Epidermal melanocyte (primary cell): ENCODE data around the gene PDE6A.
"Not testable (repeated sequence)": the region's sequence is repeated elsewhere in the genome, so short reads cannot be mapped to it uniquely, and the experiment has no call there.

Source experiments
- DNase-seq: peaks from one replicate; pipeline ENCODE4 v3.0.0; 2011; ENCODE audit warnings: low spot score; ENCODE audit not compliant: insufficient read length

The PDE6A gene

DNA sequence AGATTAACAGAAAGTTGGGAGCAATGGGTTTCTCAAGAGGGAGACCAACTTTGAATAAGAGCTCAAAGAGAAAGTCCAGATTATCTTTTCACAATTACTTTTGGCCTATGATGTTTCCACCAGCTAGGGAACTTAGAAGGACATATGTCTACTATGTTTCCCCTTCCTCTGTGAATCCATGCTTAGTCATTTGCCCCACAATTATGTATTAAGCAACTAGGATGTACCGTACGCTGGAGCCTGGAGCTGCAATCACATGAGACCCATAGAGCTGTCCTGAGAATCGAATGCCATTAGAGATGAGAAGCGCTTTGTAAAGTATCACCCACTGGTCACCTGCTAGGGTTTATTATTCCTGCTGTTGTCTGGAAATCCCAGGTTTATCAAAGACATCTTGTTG lies 78.8 kb downstream of the PDE6A start:
- no peak for DNase-seq

DNA sequence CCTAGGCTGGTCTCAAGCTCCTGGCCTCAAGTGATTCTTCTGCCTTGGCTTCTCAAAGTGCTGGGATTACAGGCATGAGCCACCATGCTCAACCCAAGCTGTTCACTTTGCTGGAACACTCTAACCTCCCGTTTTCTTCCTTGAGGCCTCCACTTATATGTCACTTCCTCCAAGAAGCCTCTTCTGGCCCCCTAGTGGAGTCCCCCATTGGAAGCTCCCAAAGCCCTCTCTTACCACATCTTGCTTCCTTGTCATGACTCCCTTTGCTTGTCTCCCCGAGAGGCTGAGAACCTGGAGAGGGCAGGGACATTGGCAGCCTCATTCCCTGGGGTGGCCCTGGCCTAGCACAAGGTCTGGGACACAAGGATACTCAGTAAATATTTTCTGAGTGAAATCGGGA lies 80.8 kb downstream of the PDE6A start:
- no peak for DNase-seq

DNA sequence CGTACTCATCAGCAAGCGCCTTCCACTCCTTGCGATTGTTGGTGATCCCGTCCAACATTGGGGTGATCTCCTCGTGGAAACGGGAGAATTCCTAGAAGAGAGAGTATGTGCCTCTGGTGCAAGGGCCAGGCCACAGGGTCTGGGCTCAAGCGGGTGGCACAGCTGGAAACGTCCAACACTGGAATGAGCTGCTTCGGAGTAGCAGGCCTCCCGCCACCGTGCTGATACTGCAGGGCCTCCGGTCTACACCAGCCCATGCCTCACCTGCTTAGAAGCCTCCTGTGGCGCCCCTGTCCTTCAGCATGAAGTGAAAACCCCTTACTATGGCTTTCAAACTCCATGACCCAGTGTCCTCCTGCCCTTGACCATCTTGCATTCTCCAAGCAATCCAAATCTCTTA lies 81.4 kb downstream of the PDE6A start:
- no peak for DNase-seq

DNA sequence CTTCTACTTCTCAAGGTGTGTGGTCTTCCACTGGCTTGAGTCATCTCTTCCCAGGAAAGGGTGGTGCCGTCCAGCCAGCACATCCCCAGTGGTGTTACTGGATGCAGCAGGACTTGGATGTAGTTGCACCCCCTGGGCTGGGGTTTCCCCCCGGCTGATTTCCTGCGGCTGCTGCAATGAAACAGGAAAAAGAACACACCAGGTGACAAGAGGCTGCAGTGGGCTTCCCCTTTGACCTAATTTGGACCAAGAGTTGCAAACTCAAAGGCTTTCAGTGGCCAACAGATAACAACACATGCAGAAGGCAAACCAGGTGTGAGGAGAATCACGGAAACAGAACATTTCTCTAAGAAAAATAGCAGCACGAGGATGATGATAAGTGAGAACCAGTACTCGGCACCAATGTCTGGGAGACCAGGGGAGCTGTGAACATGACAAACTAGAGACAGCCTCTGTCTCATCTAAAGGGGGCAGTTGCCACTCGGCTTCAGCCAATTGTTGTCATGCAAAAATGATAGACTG lies 83.7 kb downstream of the PDE6A start:
- DNase-seq = no peak

DNA sequence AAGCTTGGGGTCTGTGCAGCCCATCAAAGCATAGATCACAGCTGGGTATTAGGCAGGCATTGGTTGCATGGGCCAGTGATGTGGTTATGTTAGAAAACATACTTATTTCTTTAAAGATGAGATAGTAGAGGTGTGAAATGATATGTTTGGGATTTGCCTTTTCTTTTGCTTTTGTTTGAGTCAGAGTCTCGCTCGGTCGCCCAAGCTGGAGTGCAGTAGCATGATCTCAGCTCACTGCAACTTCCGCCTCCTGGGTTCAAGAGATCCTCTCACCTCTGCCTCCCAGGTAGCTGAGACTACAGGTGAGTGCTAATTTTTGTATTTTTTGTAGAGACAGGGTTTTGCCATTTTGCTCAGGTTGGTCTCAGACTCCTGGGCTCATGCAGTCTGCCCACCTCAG lies 84.8 kb downstream of the PDE6A start:
- no peak for DNase-seq

DNA sequence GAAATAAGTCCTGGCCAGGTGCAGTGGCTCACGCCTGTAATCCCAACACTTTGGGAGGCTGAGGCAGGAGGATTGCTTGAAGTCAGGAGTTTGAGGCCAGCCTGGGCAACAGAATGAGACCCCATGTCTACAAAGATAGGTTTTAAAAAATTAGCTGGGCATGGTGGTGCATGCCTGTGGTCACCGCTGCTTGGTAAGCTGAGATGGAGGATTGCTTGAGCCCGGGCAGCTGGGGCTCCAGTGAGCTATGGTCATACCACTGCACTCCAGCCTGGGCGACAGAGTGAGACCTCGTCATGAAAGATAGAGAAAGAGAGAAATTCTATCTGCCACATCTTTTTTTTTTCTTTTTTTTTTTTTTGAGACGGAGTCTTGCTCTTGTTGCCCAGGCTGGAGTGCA lies 86.1 kb downstream of the PDE6A start:
- not testable (repeated sequence) for DNase-seq

DNA sequence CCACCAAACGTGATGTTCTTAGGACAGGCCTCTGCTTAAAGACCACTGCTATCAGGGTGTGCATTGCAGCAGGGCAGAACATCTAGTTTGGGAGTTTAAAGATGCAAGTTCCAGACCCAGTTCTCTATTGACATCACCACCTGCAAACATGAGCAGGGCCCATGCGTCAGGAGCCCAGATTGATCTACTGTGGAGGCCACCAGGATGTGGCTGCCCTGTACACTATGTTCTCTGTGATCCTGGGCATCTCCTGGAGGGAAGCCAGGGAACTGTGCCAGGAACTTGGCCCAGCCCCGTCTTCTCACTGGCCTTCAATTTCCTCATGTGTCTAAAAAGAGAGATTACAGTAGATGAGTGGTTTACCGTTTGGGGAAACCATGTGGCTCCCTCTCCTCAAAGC lies 87.1 kb downstream of the PDE6A start:
- DNase-seq = peak; percentile 51

DNA sequence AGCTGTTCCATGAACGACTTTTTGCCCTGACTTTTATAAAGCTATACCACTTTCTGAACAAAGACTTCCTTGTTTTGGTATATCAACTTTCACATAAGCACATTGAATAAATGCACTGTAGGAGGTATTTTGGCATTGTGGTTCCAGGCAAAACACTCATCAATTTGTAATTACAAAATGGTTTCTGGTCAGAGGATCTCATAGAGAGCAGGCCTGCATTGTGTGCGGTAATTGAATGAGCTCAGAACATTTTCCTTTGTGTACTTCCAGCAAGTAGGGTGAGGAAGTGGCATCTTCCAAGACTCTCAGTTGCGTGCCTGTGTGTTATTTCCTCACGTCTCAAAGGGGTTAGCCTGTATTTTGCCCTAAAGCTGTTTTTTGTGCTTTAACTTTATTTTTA lies 89.2 kb downstream of the PDE6A start:
- DNase-seq = peak; percentile 40

DNA sequence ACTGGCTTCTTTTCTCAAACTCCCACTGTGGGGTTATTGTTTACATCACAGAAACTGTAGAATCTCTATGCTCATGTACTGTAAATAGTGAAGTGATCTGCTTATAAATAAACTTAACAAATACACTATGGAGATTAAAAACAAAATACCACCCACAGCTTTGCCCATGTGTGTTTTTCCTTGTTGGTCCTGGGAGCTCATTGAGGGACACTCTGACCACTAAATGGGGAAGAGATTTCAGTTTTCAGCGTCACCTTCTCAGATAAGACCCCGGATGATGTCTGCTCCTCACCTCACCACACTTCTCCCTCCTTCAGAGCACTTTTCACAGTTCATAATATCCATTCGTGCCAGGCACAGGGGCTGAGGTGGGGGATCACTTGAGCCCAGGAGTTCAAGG lies 89.7 kb downstream of the PDE6A start:
- DNase-seq = no peak

DNA sequence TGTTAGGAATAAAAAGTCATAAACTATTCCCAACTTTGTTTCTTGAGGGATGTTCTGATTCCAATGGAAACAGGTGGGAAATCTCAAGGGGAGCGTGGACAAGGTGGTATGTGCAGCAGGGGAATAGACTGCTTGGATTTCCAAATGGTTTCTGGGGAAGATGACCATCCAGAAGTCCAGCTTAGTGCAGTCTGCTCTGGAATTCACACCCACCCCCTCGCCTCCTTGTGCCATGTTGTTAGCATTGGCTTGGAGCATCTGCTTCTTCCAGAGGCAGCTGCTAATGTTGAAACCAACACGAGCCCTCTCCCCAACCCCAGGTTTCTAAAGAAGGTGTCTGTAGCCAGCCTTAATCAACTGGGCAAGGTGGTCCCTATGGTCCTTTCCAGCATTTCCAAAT lies 90.9 kb downstream of the PDE6A start:
- DNase-seq = no peak

DNA sequence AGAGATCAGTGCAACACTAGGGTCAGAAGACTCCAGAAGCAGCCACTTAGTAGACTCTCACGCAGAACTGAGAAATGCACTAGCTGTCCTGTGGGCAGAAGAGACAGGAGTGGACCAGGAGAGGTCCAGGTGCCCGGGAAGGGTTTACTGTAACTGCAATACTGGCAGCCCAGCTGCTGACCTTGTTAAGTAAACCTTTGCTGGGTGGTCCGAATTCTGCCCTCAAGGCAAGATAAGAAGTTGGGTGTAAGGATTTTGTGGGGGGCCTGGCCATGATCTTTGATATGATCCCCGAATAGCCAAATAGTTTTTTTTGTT lies 91.3 kb downstream of the PDE6A start:
- DNase-seq = no peak

DNA sequence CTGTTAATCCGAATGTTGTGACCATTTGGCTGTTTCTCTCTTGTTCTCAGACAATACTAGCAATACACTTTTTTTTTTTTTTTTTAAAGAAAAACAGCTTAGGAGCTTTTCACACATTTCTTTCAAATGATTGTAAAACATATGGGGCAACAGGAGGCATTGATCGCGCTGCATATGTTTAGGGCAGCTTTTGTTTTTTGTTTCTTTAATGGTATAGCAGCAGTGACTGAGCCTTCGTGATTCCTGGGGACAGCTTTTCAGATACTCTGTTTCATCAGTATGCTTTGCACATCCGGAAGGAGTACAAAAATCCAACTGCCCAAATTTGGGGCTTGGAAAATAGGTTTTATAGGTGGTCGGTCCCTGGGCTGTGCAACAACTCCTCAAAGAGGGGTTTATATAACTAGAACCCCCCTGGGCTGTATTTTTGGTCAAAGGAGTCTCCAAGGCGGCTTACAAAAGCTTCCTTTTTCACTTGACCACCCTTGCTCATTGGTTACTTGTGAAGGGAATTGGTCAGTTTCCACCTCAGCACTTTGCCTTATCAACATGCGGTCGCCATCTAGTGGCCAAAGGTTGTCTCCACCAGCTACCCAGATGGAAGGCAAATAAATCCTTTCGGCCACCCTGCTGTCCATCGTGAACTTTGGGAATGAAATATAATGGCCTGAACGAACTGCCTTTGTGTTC lies 91.8 kb downstream of the PDE6A start:
- peak; percentile 90 for DNase-seq

DNA sequence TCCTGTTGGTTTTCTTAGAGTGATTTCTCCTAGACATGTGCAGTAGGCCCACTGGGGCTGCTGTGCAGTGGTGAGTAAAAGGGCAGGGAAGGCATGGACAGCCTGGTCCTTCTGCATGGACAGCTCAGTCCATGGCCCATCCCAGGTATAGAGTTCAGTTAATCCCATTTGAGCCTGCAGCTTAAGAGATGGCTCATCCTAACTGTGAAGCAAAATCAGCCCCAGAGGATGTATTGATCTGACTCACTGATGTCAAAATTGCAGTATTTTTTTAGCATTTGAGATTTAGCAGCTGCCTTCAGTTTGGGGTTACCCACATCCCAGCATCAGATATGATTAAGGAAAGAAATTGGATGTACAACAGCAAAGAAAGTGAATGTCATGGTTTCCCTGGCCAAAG lies 93.4 kb downstream of the PDE6A start:
- no peak for DNase-seq

DNA sequence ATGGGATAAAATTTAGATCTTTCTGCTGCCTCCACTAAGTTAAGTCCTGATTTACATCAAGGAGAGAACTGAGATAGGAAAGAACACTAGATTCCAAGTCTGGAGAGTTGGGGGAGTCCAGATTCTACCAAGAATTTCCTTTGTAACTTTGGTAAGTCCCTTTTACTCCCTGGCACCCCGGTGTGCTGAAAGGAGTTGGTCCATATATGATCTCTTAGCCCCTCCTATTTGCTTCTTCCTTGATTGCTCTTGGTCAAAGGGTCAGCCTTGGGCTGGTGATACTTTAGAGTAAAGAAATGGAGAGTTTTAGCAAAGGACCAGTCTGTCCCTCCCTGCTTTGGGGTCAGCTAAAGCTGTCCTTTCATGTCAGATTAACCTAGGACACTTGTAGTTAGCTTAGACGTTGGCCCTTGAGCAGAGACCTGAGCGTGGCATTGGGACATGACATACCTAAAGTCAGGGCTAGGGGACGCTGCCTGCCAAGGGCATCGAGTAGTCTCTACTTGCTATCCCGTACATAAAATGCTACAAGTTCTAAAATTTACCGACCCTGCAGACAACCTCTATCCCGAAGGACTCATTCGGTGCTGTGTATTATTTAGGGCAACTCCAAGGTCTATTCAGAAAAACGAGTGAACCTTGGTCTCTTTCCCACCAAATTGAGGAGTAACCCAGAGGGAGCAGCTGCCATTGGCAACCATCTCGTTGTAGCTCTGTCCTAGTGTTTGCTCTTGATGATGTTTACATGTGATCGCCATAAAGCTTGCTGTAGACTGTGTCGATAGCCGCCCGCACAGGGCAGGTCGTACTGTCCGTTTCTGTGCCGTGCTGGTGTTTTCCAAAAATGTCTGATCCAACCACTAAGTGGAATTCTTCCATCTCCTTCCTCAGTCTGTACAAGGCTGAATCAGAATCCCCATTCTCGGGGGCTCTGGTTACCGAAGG lies 94.4 kb downstream of the PDE6A start:
- DNase-seq = no peak

DNA sequence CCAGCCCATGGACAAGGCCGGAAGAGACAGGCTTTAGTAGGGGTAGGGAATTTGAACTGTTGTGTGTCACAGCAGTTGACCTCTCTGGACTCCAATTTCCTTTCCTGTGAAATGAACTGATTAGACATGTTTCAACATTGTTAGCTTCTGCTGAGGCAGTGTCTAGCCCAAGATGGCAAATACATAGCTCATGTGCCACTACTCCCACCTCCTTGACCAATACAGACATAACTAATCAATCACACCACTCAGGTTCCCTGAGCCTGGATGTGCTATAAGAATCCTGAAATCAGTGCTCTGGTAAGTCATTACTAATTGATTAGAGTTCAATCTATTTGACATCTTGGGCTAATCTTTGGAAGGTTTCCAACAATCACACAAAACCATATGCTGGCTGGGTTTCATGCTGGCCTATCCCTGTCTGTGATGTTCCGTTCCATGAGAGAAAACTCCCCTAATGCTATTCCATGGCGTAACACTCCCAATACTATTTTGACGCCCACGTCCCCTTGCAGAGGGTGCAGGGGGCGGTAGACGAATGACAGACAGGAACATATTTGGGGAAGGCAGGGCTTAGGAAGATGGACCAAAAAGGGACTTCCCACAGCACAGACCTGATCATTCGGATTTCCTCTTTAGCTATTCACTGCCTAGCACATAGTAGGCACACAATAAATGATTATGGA lies 95.2 kb downstream of the PDE6A start:
- no peak for DNase-seq

DNA sequence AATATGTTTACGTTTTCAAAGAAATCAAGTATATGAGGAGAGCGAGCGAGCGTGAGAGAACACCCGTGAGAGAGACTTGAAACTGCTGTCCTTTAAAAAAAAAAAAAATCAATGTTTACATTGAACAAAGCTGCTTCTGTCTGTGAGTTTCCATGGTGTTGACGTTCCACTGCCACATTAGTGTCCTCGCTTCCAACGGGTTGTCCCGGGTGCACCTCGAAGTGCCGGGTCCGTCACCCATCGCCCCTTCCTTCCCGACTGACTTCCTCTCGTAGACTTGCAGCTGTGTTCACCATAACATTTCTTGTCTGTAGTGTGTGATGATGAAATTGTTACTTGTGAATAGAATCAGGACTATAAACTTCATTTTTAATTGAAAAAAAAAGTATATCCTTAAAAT lies 97.0 kb downstream of the PDE6A start:
- no peak for DNase-seq

DNA sequence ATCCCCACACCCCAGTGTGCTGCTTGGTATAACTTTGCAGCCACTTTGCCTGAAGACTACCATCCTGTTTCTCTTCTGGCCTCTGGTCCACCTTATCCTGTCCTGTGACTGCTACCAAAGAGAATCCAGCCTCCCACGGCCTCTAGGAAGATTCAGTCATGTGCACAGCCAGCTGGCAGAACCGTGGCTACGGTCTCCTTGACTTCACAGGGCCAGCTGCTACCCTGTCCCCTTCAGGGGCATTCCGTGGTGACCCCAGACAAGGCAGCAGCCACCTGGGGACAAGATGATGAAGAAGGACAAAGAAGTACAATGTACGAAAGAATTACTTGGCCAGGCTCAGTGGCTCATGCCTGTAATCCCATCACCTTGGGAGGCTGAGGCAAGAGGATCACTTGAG lies 98.6 kb downstream of the PDE6A start:
- DNase-seq = no peak

DNA sequence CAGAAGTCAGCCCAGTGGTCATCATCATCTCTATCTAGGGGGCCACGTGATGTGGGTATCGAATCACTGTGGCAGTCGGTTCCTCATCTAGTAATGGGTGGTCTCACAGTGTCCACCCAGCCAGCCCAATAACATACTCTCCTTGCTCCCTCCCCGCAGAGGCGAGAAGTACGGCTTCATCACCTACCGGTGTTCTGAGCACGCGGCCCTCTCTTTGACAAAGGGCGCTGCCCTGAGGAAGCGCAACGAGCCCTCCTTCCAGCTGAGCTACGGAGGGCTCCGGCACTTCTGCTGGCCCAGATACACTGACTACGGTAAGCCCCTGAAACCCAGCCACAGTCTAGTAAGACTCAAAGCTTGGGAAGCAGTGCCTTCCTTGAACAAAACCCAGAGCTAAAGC lies 99.0 kb downstream of the PDE6A start:
- no peak for DNase-seq

DNA sequence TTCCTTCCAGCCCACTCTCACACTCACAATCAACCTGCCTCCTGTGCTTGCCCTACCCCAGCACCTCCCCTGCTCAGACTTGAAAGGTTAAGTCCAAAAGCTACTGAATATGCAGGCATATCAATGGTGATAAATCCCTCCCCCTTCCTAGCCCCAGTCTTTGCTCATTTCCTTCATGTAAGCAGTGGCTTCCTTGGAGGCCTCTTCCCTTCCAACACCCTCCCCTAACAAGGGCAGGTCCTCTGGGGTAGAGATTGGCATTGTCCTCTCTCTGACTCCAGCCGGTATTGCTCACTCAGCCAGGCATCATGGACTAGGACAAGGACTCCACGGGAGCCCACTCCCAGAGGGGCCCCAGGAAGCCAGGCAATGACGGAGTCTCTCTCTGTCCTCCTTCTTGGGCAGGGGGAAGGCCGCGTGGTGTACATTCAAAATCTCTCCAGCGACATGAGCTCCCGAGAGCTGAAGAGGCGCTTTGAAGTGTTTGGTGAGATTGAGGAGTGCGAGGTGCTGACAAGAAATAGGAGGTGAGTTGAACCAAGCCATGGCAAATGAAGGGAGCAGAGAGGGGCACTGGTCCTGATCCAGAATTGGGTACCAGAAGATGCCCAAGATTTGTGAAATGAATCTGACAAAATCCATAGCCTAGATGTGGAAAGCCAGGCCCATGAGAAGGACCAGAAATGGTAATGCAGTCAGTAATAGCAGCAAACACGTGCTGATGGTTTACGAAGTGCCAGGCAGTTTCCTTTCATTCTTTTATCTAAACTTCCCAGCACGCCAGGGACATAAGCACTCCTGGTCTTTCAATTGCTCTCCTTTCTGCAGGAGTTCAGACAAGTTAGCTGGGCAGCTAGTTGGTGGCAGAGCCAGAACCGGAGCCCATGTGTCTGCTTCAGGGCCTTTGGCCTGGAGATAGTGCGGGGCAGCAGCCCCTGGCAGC lies 102.5 kb downstream of the PDE6A start:
- DNase-seq = no peak

DNA sequence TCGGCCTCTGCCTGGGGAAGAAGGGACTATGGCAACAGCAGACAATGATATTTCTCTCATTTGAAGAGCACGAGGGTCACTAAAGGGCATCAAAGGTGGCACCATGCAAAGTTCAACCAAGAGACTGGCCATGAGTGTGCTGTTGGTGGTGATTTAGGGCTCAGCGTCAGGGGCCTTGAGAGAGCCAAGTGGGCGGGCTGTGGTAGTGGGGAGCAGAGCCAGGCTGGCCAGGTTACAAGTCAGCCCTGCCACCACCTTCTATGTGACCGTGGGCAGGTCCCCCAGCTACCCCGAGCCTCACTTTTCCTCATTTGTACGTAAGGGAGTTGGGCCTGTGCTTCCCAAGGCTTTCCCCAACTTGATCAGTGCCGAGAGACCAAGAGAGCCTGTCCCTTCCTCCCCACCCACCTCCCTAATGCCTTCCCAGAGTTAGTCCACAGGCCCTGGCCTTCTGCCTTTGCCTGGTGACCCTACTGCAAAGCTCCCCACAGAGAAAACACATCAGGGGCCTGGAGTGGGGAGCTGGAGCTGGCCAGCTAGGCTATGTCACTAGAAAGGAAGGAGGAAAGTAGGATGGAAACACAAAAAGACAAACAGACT lies 104.3 kb downstream of the PDE6A start:
- no peak for DNase-seq

DNA sequence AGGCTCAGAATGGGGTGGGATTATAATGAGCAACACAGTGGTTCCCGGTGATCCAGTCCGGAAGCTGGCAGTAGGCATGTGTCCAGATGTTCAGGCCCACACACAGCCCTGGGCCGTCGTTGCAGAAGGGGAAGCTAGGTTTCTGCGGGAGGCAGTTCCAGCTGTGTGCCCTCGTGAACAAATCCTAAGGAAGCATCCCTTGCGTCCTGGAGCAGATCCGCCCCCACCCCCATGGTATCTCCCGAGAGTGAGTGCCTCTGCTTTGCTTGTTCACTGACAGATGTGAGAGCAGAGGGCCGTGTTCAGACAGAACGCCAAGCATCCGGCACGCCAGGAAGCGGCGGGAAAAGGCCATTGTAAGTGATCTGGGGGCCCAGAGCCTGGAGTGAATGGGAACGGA lies 104.8 kb downstream of the PDE6A start:
- no peak for DNase-seq
